NOMO-1 treated with dmso at 0.1 percent for 144 hours (cell line): ENCODE measurements around the gene SHROOM1.
A peak's percentile ranks its signal among the peaks of the same experiment; 100 is the strongest.

ENCODE experiments used
- DNase-seq: peaks from one replicate; lab custom pipeline; 2025; ENCODE audit not compliant: unreplicated experiment; lab: John Stamatoyannopoulos, UW

SHROOM1 gene

GRCh38 chr5:132825834-132826391, 4.5 kb downstream of the SHROOM1 start:
- no peak for DNase-seq

DNA sequence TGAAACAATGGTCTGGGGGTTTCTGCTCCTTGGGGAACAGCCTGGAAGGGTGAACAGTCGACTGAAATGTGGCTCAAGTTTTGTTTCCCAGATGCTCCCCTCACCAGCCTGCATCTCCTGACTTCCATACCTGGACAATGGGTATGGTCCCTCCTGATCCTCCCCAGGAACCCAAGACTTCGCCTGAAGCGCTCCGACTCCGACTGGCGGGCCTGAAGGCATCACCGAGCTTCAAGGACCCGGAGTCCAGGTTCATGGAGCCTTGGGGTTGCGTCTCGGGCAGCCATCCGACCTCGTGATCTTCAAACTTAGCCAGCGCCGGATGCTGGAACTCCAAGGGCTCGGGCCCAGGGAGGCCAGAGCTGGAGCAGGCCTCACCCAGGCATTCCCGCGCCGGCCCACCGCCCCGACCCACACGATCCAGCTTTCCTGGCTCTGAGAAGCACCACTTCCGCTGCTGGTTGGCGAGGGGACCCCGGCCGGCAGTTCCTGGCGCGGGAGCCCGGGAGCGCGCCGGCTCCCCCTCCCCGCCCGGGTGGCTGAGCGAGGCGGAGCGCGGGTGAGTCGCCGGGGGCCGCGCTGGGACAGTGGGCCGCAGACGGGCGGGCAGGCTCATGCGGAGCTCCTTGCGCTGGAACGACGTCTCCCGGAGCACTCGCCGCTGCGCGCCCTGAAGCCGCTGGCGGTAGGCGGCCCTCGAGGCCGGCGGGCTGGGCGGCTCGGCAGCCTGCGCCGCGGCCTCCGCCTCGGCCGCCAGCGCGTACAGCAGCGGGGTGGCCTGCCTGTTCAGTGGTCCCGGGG, 5.2 kb downstream of the SHROOM1 start:
- DNase-seq: no peak

GRCh38 chr5:132824426-132824825, 6.0 kb downstream of the SHROOM1 start:
- no peak for DNase-seq

- no peak for DNase-seq
Observed at GRCh38 chr5:132823481-132824050, 6.9 kb downstream of the SHROOM1 start.

DNA sequence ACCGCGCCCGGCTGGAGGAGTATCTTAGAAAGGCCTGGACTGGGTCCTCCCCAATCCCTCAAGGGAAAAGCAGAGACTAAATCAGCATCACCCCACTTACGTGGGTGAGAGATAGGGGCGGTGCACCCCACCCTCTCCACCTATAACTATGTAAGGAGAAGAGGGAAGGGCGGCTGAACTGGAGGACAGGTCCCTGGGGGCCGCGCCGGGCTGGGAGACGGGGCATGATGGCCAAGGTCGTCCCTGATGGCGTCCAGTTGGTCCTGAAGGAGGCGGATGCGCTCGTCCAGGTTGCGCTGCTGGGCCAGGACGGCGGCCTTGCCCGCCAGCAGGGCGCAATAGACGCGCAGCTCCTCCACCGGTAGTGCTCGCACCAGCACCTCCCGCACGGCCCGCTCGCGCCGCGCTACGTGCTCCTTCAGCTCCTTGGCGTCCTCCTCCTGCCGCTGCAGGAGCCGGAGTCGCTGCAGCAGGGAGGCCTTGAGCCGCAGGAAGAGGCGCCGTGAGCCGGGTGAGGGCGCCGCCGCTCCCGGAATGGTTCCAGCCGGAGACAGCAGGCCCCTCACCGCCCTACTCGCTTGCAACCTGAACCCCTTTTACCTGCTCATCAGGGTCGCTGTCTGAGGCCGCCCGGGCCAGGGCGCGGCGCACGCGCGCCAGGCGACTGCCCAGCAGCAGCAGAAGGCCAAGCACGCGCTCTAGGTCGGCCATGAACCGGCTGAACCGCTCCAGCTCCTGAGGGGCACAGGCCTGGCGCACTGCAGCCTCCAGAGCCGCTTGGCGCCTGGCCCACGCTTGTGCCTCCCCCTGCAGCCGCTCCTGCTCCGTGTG, 7.6 kb downstream of the SHROOM1 start:
- DNase-seq: no peak

- no peak for DNase-seq
Observed at GRCh38 chr5:132821791-132822190, 8.7 kb downstream of the SHROOM1 start.

- DNase-seq: no peak
Observed at GRCh38 chr5:132821350-132821749, 9.1 kb downstream of the SHROOM1 start.

DNA sequence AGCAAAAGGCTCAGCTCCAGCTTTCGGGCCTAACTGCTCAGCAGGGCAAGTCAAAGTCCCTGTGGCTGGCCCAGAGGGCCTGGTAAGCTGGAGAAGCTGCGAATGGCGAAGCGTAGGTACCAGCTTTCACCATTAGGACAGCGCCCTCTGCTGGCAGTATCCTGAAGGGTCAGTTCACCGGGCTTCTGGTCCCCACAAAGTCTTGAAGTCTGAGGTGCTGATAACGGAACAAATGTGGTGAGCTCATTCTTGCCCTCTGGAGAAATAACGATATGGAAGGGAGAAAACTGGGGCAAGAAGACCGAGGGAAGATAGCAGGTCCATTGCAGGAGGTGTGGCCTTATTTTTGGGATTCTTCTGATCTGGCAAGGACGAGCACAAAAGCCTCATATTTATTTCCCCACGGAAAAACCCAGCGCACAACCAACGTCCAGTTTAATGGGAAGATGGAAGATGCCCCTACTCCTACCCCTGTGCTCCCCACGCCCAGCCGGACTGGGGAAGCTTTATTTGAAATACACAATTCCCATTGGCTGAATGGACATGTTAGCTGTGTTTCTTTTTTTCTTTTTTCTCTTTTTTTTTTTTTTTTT, 10.2 kb downstream of the SHROOM1 start:
- peak; percentile 57 for DNase-seq

DNA sequence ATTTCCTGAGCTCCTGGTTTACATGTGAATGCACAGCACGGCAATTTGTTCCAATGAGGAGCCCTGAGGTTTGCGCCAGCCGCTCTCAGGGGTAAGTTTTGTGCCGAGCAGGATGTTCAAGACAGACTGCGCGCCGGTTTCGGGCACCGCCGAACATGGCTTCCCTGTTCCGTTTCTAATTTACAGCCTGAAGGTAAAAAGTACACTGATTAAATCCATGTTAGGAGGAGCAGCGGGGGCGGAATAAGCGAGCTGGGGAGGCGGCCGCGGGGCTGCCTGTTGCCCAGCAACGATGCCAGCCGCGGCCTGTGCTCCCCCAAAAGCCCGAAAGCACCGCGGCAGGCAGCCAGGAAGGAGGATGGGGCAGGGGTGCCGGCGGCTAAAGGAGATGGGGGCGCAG, 11.0 kb downstream of the SHROOM1 start:
- DNase-seq: no peak

GRCh38 chr5:132817011-132817410, 13.4 kb downstream of the SHROOM1 start:
- DNase-seq: no peak

- no peak for DNase-seq
Observed at GRCh38 chr5:132816554-132816953, 13.9 kb downstream of the SHROOM1 start.

DNA sequence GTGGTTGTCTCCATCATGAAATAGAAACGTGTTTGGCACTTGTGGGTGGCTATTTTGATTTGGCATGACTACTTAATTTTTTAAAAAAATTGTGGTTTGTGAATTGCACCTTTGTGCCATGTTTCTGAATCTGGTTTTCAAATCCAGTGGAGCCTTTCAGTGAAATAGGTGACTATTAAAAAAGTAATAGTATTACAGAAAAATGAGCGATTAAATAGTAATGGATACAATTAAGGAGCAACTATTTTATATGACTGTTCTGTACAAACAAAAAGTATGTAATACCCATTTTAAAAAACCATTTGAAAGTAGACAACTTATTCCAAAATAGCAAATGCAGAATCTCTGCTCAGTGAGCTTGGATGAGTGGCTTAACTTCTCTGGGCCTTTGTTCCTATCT, 14.4 kb downstream of the SHROOM1 start:
- DNase-seq: no peak

DNA sequence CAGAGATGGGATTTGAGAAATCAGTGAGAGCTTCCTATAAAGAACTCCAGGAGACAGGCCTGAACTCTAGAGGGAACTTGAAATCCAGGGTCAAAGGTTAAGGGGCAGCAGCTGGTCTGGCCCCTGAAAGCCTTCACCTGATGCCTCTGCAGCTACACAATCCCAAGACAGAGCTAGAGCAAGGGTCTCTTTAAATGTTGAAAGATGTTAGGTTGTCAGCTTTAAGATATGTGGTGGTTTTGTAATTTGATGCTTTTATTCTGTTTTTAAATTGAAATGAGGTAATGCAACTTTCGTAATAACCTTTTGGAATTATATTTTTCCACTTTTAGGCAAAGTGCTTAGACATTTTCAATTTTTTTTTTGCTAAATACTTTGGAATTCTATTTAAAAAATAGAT, 15.0 kb downstream of the SHROOM1 start:
- DNase-seq: no peak

GRCh38 chr5:132814503-132815294, 15.7 kb downstream of the SHROOM1 start:
- DNase-seq: no peak

- DNase-seq: no peak
Observed at GRCh38 chr5:132813599-132814502, 16.6 kb downstream of the SHROOM1 start.

- DNase-seq: no peak
Observed at GRCh38 chr5:132812781-132813598, 17.5 kb downstream of the SHROOM1 start, which contains the start of gene SOWAHA. SOWAHA (plus strand) TSS chr5:132813302; CDS start chr5:132813622, 320 bp downstream.

- peak; percentile 50 for DNase-seq
Observed at GRCh38 chr5:132812123-132812765, 18.2 kb downstream of the SHROOM1 start.

DNA sequence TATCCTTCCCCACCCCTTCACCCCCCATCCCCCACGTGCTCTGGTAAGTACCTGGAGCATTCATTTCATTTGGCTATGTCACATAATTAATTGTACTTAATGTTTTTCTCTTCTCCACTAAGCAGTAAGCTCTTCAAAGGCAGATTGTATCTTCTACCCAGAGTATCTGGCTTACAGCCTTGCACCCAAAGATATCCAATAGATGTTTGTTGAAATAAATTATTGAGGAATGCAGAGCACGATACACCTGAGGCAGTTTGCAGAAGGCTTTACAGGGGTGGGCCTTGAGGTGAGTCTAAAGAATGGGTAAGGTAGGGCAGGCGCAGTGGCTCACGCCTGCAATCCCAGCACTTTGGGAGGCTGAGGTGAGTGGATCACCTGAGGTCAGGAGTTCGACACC, 19.8 kb downstream of the SHROOM1 start:
- no peak for DNase-seq
